Adrenal gland (tissue), 5 donors: ENCODE data around the gene KRT16.
"Not testable (repeated sequence)": the region's sequence is repeated elsewhere in the genome, so short reads cannot be mapped to it uniquely, and the experiment has no call there.

ENCODE experiments used
- POLR2A ChIP-seq, 2 donors: fragments of 450-650 bp; IDR thresholded peaks; one replicate each; pipeline ENCODE4 v1.6.1; 2017; ENCODE audit warnings: antibody characterized with exemption in 2 of 2, mild to moderate bottlenecking in 2 of 2, moderate library complexity in 1 of 2
- TF ChIP-seq, protein P1 (sequence below), 6 experiments: fragments of 450-650 bp in 4 of 6; fragments of 200-600 bp in 2 of 6; sonication (generic) in 1 of 6; IDR thresholded peaks; 1 replicate in 5 of 6; 2 replicates in 1 of 6; pipeline versions ENCODE4 v1.5.1 to v1.8.0; 2016 to 2021; ENCODE audit warnings: antibody characterized with exemption in 6 of 6, mild to moderate bottlenecking in 2 of 6, moderate library complexity in 1 of 6
- donor health status: DM: no; HTN: no; CAD: no.

DNA sequence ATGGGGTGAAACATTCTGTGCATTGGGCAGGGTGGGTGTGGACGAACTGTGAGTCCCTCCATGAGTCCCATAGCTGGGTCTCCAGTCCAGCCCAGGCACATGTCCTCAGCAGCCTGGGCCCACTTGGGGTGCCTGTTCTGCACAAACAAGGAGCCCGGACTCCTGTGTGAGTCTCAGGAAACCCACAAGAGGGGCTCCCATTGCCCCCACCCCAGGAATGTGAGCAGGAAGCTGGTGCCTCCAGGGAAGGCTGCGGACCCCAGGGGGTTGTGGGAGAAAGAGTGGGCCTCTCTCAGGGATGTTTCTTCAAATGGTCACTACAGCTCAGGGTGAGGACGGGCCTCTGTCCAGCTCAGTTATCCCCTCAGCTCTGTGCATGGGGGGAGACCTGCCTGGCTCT lies 3.9 kb upstream of the KRT16 start:
- TF ChIP-seq POLR2A (IDR thresholded peaks at IDR 0.05) = not testable (repeated sequence)
- TF ChIP-seq, protein P1, sequence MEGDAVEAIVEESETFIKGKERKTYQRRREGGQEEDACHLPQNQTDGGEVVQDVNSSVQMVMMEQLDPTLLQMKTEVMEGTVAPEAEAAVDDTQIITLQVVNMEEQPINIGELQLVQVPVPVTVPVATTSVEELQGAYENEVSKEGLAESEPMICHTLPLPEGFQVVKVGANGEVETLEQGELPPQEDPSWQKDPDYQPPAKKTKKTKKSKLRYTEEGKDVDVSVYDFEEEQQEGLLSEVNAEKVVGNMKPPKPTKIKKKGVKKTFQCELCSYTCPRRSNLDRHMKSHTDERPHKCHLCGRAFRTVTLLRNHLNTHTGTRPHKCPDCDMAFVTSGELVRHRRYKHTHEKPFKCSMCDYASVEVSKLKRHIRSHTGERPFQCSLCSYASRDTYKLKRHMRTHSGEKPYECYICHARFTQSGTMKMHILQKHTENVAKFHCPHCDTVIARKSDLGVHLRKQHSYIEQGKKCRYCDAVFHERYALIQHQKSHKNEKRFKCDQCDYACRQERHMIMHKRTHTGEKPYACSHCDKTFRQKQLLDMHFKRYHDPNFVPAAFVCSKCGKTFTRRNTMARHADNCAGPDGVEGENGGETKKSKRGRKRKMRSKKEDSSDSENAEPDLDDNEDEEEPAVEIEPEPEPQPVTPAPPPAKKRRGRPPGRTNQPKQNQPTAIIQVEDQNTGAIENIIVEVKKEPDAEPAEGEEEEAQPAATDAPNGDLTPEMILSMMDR (IDR thresholded peaks at IDR 0.05) = not testable (repeated sequence)
